Hematopoietic multipotent progenitor cell treated with erythropoietin and hydrocortisone succinate and interleukin-3 and kit ligand, for 17 days (in vitro differentiated cells): ENCODE measurements around the gene CYP1A1.
"Not testable (repeated sequence)": the region's sequence is repeated elsewhere in the genome, so short reads cannot be mapped to it uniquely, and the experiment has no call there.

Experiments used
- DNase-seq: peaks from one replicate; pipeline ENCODE4 v3.0.0-alpha.2; 2015; ENCODE audit warnings: low spot score

The CYP1A1 gene

DNA sequence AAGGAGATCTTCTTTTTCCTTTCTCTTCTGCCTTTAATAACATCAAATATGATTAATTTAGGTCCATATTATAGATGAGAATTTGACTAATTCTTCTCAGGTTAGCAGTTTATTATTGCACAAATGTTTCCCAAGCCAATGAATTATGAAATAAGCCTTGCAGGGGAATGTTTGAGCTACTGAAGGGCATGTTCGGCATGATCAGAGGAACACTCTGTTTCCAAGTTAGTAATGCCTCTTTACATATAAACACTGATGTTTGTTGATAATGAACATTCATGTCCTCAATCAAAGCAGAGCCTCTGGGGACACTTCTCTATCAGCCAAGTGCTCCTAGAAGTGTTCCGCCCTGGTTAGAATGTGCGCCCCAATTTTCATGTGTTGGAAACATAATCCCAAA lies 10.0 kb upstream of the CYP1A1 start:
- no peak for DNase-seq

DNA sequence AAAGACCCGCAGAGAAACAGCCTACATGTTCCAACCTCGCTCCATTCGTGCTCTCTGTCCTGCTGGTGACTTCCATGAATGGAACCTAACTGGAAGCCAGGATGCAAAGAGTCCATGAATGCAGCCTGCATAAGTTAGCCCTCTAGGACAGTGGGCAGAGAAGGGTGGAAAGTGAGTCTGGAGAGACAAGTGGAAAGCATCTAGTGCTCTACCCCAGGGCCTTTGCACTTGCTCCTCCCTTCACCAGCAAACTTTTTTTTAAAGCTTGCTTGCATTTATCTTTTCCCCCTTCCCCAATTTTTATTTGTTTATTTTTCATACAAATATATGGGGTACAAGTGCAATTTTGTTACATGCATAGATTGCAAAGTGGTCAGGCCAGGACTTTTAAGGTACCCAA lies 7.9 kb upstream of the CYP1A1 start:
- no peak for DNase-seq

DNA sequence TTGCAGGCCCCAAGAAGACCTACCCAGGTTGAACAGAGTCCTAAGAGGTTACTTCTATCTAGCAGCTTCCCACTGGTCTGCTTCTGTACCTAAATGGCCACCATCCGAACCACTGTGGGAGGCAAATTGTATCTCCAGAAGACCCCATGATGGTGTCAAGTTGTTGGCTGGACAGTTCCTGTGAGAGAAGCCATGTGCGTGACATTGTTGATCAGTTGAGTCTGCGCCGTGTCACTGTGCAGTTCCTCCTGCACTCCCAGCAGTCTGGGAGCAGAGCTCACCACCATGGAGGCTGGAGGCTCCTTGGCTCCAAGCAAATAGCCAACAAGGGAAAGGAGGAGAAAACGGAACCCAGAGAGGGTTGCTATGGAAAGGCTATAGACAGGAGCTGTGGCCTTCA lies 7.5 kb upstream of the CYP1A1 start:
- no peak for DNase-seq

DNA sequence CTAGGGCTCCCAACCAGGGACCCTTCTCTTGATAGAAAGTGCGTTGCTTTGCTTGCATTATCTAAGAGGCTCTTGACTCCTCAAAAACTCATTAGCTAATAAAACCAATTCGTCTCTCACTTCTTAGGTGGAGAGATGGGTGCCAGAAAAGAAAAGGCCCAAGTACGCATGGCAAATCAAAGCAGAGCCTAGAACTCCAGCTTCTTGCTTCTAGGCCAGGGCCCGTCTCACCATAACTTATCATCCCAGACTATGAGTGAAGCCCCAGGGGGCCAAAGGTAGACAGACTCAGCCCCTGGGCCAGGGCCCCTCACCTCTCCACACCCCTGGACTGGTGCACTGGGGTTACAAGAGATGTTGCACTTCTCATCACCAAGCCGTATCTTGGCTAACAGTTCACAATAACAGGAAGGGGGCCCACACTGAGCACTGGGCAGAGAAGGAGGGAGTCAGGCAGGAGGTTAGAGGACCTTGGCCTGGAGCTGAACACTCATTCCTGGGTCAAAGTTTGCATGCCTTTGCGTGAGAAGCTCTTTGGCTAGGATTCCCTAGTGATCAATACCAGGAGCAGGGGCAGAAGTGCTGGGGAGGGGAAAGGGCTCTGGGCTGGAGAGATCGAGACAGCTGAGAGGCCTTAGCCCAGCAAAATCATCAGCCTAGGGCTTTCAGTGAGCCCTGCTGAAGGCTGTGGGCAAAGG lies 5.4 kb upstream of the CYP1A1 start:
- no peak for DNase-seq

DNA sequence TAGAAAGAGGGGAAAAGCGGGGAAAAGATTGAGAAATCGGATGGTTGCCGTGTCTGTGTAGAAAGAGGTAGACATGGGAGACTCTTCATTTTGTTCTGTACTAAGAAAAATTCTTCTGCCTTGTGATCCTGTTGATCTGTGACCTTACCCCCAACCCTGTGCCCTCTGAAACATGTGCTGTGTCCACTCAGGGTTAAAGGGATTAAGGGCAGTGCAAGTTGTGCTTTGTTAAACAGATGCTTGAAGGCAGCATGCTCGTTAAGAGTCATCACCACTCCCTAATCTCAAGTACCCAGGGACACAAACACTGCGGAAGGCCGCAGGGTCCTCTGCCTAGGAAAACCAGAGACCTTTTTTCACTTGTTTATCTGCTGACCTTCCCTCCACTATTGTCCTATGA lies 4.0 kb upstream of the CYP1A1 start:
- not testable (repeated sequence) for DNase-seq

DNA sequence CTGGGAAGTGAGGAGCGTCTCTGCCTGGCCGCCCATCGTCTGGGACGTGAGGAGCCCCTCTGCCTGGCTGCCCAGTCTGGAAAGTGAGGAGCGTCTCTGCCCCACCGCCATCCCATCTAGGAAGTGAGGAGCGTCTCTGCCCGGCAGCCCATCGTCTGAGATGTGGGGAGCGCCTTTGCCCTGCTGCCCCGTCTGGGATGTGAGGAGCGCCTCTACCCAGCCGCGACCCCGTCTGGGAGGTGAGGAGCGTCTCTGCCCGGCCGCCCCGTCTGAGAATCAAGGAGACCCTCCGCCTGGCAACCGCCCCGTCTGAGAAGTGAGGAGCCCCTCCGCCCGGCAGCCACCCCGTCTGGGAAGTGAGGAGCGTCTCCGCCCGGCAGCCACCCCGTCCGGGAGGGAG lies 3.4 kb upstream of the CYP1A1 start:
- DNase-seq, result not testable (repeated sequence)

DNA sequence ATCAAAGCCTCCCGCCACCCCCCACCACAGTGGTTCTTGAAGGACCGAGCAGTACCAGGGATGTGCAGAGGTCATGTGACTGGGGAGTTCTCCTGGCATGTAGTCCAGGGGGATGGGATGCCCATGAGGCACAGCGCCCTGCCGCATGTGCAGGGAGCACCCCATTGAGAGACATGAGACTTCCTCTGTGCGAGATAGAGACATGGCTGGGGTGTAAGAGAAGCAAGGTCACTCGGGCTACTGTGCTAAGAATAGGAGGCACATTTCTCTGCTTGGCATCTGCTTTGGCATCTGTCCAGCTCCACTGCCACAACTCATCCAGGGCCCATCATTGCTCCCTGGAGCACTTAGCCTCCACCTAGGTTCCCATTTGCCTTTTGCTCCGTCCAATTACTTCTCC lies 2.4 kb upstream of the CYP1A1 start:
- no peak for DNase-seq

DNA sequence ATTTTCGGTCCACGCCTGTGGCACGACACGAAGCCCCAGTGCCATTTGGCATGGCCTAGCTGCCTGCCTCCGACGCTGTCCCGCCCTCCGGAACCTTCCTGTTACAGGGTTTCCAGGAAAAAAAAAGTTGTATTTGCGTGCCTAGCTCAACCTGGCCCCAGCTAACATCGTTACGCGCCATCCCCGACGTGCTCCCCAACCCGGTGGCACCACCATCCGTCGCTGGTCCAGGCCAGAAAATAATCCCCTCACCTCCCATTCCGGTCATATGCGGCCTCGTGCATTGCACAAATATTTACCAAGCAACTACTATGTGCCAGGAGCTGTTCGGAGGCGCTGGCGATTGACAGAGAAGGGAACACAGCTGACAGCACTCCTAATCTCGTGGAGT lies 1.4 kb upstream of the CYP1A1 start:
- DNase-seq, result no peak

DNA sequence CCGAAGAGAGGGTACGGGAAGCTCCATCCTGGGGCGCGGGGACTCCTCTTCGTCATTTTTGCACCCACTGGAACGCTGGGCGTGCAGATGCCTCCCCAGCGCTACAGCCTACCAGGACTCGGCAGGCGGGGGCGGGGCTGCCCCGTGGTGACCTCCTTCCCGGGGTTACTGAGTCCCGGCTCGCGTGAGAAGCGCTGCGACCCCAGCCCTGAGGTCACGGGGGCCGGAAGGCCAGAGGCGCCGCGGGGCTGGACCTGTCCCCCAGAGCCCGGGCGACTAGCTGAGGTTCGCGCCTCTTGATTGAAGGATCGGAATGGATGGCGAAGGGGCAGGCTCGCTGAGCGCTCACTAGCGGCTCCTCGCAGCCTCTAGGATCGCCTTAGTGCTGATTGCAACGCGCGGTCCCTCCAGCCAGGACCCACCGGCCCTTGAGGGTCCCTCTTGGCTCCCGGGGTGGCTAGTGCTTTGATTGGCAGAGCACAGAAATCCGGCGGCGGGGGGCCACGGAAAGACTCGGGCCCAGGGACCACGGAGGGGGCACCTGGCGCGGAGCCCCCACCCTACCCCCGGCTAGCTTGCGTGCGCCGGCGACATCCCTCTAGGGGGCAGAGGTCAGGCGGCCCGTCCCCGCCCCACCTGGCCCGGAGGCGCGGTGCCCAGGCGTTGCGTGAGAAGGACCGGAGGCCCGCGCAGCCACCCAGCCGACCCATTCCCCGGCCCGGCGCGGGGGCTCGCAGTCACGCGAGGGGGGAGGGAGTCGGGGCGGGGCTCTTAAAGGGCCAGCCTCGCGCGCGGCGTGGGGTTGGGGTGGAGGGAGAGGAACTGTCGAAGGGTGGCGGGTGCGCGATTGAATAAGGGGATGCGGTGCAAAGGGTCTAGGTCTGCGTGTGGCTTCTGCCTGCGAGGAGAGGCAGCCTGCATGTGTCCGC lies 781 bp upstream of the CYP1A1 start:
- DNase-seq, result no peak

DNA sequence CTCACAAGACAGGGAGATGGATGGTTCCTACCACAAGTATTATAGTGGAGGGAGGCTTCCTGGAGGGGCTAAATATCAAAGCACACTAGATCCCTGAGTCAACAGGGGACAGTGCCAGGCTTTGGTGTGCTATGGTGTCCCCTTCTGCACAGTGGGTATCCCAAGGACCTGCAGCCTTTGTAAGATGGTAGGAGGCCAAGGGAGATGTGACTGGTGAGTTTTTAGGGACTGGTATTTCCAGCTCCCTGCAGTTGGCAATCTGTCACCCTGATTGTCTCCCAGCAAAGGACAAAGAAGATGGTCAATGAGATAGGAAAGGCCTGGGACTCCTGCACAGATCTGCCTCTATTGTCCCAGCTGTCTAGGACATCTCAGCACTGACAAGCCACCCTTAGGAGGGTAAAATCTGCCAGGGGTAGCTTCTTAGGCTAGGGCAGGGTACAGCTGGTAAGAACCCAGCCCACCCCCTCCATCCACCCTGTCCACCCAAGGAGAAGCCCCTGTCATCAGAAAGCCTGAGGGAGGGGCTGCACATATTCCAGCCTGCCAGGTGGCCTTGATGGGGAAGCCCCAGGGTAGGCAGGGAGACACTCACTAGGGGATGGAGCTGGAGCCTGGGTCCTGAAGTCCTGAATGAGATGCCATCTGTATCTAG lies 631 bp downstream of the CYP1A1 start:
- DNase-seq, result no peak

DNA sequence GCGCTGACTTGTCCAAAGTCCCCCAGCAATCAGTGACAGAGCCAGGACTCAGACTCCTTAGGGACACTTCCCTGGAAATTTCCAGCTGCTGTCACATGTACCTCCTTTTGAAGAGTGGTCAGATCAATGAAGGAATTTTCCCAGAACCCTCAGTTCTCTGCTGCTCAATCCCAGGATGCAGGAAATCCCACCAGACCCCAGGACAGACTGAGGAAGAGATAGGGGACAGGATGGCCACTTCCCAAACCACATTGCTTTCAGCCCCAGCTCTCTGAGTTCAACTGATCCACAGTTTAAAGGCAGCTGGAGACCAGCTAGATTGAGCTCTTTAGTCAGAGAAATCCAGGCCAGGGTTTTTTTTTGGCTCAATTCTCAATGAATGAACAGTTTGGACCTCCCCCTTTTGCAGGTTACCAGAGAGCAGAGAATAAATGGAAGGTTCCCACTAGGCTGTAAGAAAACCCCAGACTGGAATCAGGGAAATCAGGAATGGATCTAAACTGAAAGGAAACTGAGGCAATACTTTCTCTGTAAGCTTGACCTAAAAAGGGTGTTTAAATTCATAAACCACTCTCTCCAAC lies 1.5 kb downstream of the CYP1A1 start:
- no peak for DNase-seq

DNA sequence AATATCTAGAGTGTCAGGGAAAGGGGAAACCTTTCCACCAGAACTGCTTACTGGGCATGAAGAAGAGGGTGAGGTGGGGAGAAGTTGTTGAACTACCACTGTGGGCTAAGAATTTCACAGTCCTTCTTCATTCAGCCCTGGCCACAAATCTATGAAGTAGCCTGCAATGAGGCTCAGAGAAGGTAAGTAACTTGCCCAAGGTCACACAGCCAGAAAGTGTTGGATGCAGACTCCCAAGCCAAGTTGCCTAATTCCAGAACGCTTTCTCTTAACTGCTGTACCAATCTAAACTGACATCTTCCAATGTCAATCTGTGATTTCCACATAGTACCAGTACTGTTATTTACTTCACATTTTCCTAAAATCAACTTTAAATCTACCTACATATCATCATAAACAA lies 2.1 kb downstream of the CYP1A1 start:
- DNase-seq, result no peak

DNA sequence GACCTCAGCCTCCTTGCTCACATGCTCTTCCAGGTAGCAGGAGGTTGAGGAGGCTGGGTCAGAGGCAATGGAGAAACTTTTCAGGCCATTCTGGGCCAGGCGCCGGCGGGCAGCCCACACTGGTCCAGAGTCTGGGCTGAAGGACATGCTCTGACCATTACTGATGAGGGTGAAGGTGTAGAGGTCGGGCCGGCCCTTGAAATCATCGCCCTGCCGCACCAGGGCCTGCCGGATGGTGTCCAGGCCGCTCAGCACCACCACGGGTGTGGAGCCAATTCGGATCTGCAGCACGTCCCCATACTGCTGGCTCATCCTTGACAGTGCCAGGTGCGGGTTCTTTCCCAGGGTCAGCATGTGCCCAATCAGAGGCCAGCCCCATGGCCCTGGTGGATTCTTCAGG lies 2.7 kb downstream of the CYP1A1 start:
- DNase-seq, result no peak

DNA sequence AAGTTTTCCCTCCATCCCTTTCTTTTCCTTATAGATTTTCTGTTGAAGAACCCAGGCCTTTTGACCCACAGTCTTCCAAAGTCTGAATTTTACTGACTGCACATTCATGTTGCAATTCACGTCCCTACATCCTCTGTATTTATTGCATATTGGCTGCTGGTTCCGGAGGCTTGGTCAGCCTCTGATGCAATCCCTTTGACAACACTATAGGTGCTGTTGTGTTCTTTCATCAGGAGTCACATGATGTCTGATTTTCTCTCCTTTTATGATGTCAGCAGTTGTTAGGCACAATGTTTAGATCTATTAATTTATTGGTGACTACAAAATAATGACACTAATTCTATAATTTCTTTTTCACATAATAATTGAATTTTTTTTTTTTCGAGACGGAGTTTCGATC lies 8.7 kb downstream of the CYP1A1 start:
- no peak for DNase-seq

DNA sequence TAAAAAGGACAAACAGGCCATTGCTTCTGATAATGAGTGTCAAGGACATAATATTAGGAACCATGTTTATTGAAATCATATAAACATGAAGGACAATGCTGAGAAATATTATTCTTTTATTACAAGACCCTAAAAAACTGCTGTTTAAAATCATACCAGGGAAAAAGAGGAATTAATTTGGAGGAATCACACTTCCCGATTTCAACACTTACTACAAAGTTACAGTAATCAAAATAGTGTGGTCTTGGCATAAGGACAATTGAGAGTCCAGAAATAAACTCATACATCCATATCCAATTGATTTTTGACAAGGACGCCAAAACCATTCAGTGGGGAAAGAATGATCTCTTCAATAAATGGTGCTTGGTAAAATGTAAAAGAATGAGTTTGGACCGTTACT lies 13.0 kb downstream of the CYP1A1 start:
- no peak for DNase-seq

DNA sequence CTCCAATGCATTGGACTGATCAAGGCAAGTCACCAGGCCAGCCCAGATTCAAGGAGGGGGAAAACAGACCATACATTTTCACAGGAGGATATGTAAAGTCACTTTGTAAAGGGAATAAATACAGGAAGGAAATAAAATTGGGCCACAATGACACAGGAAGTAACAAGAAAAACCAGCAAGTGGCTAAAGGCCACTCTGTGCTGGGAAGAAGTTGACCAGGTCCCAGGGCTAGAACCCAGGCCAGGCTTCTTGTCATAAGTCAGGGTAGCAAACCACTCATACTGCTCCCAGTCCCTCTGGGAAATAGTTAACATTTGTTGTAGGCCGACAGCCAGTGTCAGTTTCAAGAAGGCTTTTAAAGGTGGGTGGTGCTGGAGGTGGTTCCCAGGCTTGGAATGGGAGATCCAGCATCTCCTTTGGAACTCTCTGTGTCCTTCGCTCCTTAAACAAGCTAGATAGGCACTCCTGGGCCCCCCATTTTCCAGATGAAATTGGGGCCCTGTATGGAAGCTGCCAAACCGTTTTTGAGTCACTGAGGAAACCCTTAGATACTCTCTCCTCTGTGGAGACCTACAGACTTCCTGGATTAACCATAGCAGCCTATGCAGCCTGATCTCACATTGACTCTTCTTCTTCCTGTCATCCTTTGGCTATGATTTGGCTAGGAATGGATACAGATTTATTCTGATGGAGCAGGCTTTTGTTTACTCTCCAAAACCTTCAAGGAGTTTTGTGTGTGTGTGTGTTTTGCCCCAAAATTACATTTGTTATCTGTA lies 14.8 kb downstream of the CYP1A1 start:
- DNase-seq, result no peak

DNA sequence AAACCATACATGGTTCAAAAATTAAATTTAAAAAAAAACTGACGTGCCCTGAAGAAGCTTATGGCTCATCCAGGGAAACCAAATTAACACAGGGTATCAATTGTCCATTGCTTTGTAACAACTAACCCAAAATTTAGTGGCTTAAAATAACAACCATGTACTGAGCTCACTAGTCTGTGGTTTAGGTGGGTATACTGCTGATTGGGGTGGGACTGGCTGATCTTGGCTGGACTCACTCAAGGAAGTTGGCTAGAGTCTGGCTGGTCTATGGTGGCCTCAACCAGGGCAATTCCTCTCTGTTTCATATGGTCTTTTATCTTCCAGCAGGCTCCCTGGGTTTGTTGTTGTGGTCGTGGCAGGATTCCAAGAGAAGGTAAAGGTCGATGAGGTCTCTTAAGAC lies 15.4 kb downstream of the CYP1A1 start:
- no peak for DNase-seq

DNA sequence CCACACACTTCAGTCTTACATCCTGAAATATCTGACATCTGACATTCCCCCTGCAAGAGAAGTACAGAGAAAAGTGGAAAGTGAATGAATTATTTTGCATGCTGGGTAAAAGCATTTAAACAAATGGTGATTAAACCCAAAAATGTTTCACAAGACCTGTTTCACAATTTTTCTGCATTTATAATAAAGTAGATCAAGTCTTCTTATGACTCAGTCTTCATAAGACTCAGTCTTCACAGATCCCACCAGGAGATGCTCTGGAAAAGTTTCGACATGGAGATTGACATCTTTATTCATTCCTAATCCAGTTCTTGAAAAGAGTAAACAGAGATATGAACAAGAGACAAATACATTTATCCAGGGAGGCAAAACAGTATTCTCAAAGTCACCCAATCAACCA lies 16.3 kb downstream of the CYP1A1 start:
- no peak for DNase-seq

DNA sequence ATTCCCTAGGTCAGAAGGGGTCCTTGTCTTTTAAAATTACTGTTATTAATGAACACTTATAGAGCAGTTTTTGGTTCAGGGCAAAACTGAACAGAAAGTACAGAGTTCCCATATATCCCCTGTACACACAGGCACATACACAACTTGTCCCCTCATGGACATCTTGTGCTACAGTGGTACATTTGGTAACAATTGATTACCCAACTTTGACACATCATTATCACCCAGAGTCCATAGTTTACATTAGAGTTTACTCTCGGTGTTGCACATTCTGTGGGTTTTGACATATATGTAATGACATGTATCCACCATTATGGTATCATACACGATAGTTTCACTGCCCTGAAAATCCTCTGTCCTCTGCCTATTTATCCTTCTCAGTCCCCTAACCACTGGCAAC lies 28.5 kb downstream of the CYP1A1 start:
- no peak for DNase-seq

DNA sequence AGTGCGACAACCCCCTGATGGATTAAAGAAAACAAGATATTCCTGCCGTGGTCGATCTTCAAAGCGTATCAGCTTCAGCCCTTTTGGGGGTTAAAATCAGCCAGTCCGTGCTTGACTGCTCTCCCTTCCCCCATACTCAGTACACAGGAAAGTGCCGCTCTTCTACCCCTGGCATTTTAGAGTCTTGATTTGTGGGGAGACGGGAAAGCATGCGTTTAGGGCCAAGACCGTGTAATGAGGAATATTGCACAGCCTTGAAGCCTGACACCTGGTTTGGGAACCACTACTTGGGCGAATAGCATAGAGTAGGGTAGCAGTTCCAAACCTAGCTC lies 29.0 kb downstream of the CYP1A1 start:
- DNase-seq, result no peak

DNA sequence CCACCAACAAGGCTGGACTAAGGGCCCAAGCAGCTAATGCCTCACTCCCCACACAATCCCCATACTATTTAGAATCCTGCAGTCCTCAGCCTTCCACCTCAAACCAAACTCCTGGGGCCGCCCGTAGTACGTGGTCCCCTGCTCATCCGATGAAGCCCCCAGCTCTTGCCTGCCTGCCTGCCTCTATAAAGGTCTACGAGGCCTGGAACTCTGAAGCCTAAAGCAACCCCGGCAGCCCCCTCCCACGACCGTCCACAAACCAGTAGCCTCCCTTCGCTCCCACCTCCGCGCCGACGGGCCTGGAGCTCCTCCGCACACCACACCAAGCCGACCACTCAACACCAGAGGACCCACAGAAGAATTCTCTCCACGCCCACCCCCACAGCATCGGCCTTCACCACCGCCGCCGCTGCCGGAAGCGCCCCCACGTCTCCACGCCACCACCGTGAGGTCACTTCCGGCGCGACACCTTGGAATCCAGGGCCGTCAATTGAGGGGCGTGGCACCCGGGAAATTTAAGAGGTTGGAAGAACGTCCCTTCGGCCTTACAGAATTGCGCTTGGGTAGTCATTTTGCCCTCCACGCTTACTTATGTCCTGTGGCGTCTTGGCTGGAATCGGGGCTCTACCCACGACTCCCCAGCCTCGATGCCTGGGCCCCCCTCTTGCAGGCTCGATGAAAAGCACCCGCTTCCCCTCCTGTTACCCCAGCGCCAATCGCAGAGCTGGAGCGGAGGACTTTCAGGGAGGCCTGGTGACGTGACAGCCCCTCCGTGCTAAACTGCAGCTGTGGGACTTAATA lies 29.5 kb downstream of the CYP1A1 start, which contains the start of gene EDC3:
TSS of gene EDC3 (minus strand) at position 428 of the 801 bp plus-strand sequence. CDS start 20,900 bp downstream, outside the sequence.
- DNase-seq, result peak; percentile 75
